H54 (cell line): ENCODE data around the gene LAMB3.

ENCODE experiments used
- DNase-seq: peaks from one replicate; pipeline ENCODE4 v3.0.0; 2011; ENCODE audit warnings: low spot score, mixed read lengths; ENCODE audit not compliant: insufficient read length
- FAIRE-seq: peaks from 3 replicates; lab custom pipeline; 2011; peaks lifted over from hg19 to GRCh38; lab: Jason Lieb, UNC
- POLR2A ChIP-seq: IDR thresholded peaks from 2 replicates; pipeline ENCODE4 v1.6.1; 2011; ENCODE audit warnings: low read depth, mild to moderate bottlenecking, low read length

LAMB3 gene

GRCh38 chr1:209576392-209577197, 75.6 kb downstream of the LAMB3 start:
- no peak for TF ChIP-seq POLR2A
- FAIRE-seq (peak; percentile 15), DNase-seq (peak; percentile 86)

DNA sequence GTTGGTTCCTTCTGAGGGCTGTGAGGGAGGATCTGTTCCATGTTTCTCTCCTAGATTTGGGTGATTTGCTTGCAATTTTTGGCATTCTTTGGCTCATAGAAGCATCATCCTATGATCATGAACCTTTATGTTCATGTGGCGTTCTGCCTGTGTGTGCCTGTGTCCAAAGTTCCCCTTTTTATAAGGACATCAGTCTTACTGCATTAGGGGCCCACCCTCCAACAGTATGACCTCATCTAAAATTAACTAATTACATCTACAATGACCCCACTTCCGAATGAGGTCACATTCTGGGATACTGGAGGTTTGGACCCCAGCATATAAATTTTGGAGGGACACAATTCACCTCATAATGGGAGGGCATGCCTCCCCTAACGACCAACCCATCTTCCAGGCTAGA, 81.5 kb downstream of the LAMB3 start:
- no peak for TF ChIP-seq POLR2A
- DNase-seq, result no peak
- FAIRE-seq, result no peak

DNA sequence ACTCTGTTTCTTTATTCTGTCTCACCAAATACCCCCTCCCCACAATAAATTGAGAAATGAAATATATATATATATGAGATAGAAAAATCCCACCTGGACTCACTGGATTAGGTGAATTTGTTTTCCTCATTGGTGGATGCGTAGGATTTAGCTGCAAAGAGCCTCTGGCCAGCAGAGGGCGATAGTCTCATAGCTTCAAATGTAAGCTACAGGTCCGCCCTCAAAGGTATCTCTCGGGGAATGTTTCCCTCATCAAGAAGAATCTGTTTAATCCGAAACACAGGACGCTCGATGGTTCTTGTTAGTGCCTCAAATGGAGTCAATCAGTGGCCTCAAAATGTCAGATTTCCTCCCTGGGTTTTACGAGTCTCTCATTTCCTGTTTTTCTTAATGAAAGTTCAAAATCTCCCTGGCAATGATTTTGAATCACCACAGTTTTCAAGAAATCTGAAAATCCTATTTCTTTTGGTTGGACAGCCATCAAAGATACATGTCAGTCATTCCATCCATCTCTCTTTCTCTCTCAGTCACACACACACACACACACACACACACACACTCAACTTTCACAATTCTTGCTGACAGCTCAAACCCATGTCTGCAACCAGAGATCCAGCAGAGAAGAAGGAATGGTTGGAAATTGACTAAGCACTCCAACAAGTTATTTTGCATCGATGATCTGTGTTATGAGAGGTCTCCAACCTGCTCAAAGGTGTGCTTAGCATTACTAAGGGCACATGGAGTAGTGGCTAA, 82.6 kb downstream of the LAMB3 start:
- TF ChIP-seq POLR2A, result no peak
- FAIRE-seq (no peak), DNase-seq (peak; percentile 38)

GRCh38 chr1:209567698-209568175, 84.5 kb downstream of the LAMB3 start:
- FAIRE-seq (no peak), DNase-seq (peak; percentile 37)
- no peak for TF ChIP-seq POLR2A

DNA sequence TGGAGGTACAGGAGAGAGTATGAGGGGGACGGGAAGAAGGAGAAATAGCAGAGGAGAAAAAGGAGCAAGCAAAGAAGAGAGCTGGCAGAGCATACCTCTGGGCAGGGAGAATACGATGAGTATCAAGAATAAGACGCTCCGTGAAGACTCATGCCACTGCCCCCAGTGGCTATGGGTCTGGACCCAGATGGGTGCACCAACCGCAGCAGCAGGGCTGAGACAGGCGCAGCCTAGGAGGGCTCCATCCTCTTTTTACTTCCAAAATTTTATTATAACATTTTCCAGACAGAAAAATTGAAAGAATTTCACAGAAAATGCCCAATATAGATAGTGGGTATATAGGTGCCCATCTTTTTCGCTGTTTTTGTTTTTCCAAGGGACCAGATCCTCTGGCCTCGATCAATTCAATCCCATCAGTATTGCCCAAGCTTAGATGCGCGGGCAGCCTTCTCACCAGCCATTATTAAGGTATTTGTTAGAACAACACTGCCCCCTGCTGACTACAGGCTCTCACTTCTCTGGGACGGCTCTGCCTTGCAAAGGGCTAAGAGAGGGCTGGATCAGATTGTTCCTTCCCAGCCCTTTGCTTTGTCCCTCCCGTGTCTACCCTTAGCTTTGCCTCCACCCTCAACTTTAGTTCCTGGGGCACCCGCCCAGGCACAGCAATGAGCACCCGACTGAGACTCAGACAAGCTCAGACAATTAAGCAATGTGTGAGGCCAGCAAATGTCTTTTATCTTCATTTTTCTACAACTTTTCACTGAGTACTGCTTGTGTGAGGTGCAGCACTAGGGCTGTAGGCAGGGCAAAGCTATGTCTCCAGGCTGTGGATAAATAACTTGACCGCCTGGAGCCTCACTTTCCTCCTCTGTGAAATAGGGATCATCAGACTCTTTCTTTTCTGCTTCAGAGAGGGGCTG, 86.2 kb downstream of the LAMB3 start:
- no peak for FAIRE-seq
- no peak for TF ChIP-seq POLR2A
- DNase-seq, result peak; percentile 62
